GM12872 (cell line): ENCODE measurements around the gene PTHLH.

Experiments
- TF ChIP-seq, protein P1 (sequence below): IDR thresholded peaks from 3 replicates; pipeline ENCODE4 v1.5.1; 2011; ENCODE audit warnings: low read depth, mild to moderate bottlenecking, low read length, moderate library complexity; ENCODE audit not compliant: insufficient read depth

PTHLH gene

DNA sequence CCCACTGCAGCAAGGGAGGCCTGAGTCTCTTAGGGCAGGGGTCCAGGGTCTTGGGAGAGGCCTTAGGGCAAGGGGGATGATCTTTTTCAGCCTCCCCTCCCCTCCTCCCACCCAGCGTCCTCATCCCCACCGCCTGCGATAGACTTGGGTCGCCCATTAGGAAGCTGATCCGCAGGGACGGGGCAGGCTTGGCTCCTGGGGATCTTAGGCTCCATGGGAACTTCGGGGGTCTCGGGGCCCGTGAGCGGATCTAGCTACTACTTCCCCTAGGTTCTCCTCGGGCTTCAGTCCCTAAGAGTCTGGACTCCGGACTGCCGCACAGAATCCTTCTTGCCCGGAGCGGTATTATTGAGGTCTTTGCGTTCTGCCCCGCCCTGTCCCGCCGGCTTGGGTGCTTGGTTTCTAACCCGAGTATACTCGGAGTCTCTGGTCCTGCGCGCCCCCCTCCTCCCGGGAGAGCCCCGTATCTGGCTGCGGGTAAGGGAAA, 2.2 kb upstream of the PTHLH start:
- TF ChIP-seq, protein P1, sequence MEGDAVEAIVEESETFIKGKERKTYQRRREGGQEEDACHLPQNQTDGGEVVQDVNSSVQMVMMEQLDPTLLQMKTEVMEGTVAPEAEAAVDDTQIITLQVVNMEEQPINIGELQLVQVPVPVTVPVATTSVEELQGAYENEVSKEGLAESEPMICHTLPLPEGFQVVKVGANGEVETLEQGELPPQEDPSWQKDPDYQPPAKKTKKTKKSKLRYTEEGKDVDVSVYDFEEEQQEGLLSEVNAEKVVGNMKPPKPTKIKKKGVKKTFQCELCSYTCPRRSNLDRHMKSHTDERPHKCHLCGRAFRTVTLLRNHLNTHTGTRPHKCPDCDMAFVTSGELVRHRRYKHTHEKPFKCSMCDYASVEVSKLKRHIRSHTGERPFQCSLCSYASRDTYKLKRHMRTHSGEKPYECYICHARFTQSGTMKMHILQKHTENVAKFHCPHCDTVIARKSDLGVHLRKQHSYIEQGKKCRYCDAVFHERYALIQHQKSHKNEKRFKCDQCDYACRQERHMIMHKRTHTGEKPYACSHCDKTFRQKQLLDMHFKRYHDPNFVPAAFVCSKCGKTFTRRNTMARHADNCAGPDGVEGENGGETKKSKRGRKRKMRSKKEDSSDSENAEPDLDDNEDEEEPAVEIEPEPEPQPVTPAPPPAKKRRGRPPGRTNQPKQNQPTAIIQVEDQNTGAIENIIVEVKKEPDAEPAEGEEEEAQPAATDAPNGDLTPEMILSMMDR: no peak

DNA sequence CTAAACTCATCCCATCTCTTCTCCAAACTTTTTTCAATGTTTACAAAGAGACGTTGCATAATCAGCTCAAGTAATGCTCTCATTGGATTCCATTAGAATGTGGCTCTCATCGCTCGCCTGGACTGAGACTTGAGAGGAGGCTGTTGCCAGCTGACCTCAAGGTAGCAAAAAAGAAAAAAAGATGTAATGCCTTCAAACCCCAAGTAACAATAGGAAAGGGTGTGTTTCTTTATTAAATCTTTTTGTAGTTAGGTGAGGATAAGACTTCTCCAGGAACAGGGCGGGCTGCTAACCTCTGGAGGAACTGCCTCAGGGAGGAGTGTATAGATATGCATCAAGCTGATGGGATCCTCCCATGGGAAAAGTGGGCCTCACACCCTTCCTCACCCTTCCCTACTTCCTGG, 956 bp upstream of the PTHLH start:
- TF ChIP-seq, protein P1: no peak

DNA sequence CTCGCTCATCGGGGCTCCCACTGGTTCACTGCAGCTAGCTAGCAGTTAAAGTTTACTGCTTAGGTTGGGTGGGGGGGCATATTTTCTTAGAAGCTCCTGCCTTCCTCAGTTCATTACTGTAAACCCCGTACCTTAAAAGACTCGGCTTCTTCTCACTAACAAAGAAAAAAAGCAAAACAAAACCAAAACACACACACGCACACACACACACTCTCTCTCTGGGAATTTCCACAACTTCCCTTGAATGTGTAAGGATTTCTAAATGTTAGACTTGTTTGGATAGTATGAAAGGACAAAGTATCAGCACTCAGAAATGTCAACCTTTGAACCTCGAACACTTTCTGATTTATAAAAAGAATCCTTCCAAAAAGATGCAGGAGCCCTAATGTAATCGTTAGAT, 927 bp downstream of the PTHLH start:
- TF ChIP-seq, protein P1: no peak

DNA sequence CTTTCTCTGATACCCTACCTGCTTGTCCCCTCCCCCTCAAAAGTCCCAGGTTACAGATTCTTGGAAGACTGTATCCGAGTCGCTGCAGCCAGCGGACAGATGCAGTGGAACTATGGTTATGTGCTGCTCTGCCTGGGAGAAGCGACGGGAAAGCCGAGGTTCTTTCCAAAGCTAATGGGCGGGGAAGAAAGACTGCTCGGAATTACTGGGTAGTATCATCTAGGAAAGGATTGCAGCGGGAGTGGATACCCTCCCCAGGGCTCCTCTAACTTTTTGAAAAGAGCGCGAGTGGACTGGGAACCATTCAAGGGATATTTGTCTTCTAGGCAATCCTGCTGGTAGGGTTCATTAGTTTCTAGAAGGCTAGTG, 1.4 kb downstream of the PTHLH start:
- TF ChIP-seq, protein P1: no peak

DNA sequence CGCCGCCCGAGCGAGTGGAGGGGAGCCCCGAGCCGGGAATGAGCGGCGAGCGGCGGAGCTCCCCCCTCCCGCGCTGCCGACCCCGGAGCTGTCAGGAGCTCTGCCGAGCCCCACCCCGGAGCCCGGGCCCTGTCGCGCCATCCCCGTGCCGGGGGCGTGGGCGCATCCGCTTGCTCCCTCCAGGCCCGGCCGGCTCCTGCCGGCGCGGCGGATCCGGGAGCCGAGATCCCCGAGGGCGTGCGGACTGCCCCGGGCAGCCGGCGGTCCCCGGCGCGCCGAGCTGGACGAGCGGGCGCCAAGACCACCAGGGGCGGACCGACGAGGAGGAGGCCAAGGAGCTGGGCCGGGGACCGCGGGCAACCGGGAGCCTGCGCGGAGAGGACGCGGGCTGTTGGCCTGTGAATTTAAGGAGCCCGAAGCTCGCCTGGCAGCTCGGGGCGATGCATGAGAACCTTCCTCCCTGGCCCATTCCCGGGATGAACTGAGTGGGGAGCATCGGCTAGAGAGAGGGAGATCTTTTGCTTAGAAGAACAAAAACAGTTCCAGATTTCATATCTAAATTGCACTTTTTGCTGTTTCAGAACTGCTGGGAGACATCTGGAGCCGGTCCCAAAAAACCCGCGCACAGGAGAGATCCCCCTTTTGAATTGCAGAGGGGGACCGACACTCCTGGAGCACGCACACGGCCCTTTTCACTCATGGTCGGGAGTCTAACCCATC, 2.0 kb downstream of the PTHLH start:
- TF ChIP-seq, protein P1: no peak

DNA sequence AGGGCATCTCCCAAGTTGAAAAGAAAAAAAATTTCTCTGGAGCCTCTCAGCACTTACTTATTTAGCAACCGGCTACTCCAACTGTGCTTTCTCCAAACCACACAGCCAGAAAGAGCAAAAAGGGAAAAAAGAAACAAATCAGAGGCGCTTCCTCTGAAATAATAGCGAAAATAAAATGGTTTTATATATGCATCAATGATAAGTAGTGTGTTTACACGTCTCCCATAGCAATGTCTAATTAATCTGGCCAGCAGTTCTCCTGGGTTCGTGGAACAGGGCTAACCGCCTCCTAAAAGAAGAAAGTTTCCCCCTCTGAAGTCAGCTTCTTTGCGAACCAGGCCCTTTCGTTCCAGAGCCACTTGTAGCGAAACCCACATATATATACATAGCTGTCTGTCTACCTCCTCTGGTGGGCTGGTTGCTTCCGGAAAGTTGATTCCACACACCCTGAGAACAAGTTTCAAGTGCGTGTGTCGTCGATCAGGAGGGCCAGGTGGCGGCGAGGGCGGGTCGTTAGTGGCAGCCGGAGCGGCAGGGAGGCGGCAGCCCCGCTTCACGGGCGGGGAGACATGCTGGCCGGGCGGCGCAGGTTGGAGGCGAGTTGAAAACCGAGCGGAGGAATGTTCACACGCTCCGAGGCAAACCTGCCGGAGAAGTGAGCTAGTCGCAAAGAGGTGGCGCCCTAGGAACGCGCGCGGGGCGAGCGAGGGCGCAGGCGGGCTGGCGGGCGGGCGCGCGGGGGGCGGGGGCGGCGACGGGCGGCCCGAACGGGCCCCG, 2.7 kb downstream of the PTHLH start:
- TF ChIP-seq, protein P1: no peak

DNA sequence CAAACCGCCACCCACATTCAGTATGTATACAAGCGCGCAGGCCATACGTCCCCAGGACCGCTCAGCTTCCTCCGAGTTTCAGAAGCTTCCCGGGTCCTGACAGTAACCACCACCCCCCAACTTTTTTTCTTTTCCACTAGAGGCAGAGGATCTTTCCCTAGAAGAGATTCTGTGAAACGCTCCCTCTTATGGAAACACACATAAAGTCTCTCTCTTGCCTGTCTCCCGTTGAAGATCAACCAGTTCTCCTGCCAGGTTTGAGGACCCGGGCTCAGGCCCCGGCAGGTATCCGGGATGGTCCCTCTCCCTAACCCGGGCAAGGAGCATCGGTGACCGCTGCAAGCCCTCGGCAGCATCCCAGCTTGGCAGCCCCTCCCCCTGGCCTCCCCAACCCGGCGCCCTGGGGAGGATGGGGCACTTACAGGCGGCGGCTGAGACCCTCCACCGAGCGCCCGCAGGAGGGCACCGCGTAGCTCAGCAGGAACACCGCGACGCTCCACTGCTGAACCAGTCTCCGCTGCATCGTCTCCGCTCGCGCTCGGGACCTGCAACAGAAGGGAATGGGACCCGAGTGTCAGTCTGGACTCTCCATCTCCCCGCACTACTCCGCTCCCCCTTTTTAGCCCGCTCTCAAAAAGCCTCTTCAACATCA, 3.4 kb downstream of the PTHLH start:
- TF ChIP-seq, protein P1: no peak
